Right lobe of liver (tissue), 6 donors: ENCODE measurements around the gene VAX1. TPM values are rescaled to one million over a fixed set of nuclear protein-coding genes. Genes with fewer than 3 reads are reported as not detected.
"Not testable (repeated sequence)": the region's sequence is repeated elsewhere in the genome, so short reads cannot be mapped to it uniquely, and the experiment has no call there.

ENCODE experiments used
- ATAC-seq, 4 donors: fragments of 200-7000 bp; cut with Tn5 transposase; one replicate each; pipeline ENCODE4 v1.9.1; 2020; ENCODE audit warnings: mild to moderate bottlenecking in 4 of 4, moderate library complexity in 4 of 4
- DNase-seq, 3 donors: peaks; one replicate each; pipeline ENCODE4 v3.0.0-alpha.2; 2020
- H3K27ac ChIP-seq, 3 donors: fragments of 200-600 bp; one replicate each; pipeline ENCODE4 v1.8.0; 2022
- H3K27me3 ChIP-seq, 2 donors: fragments of 200-600 bp; one replicate each; pipeline ENCODE4 v1.8.0; 2022
- H3K36me3 ChIP-seq, 4 donors: fragments of 200-600 bp; sonication (generic) in 1 of 4; one replicate each; pipeline versions ENCODE4 v1.5.1 to v1.8.0; 2017 to 2022; ENCODE audit warnings: control low read depth in 1 of 4
- H3K4me1 ChIP-seq, 4 donors: fragments of 200-600 bp; sonication (generic) in 1 of 4; one replicate each; pipeline versions ENCODE4 v1.5.1 to v1.8.0; 2017 to 2022; ENCODE audit warnings: control low read depth in 1 of 4
- H3K4me3 ChIP-seq, 3 donors: fragments of 200-600 bp; one replicate each; pipeline ENCODE4 v1.8.0; 2022
- H3K9me3 ChIP-seq, 4 donors: fragments of 200-600 bp; sonication (generic) in 1 of 4; one replicate each; pipeline versions ENCODE4 v1.5.1 to v1.8.0; 2017 to 2022; ENCODE audit warnings: control low read depth in 1 of 4
- POLR2A ChIP-seq: fragments of 450-650 bp; IDR thresholded peaks from one replicate; pipeline ENCODE4 v1.6.1; 2017; ENCODE audit warnings: antibody characterized with exemption, mild to moderate bottlenecking
- WGBS: methylation state at CpG from one replicate; pipeline ENCODE4 v1.1.6; 2018; ENCODE audit warnings: low coverage, low lambda C conversion rate; ENCODE audit not compliant: insufficient coverage; ENCODE audit errors: missing lambda C conversion rate; 5-methylcytosine and 5-hydroxymethylcytosine counted together
- intact Hi-C, 2 donors: fragments of 100-400 bp; cut with DNase I; formaldehyde crosslinking; loops; one replicate each; pipeline versions ENCODE4 v1.11.2 to v1.14.1; 2022
- long read RNA-seq: library from polyadenylated mRNA; unstranded; transcript quantifications from one replicate; pipeline ENCODE4 v2.0.0, GENCODE V29; 2019
- total RNA-seq, 6 experiments: library from RNA; depleted of rRNA in 2 of 6; stranded (reverse); fragments of >200 nt in 2 of 6; fragmentation: NEBNext Ultra II Directional in 3 of 6; extraction: Animal tissue kit (Norgen Biotek cat#: 25700) in 3 of 6; gene quantifications; one replicate each; pipeline versions ENCODE4 v1.1.0 to v1.2.4, GENCODE V29; 2016 to 2023
- TF ChIP-seq, protein P1 (sequence below), 4 donors: fragments of 200-600 bp in 3 of 4; fragments of 450-650 bp in 1 of 4; IDR thresholded peaks; one replicate each; pipeline versions ENCODE4 v1.5.1 to v1.8.0; 2016 to 2022; ENCODE audit warnings: antibody characterized with exemption in 4 of 4, mild to moderate bottlenecking in 2 of 4
- donor health status: DM: no; HTN: yes; CAD: no.
- donor health status: DM: no; HTN: no; CAD: no.
- donor health status: DM: no; HTN: no; CAD: no.
- donor health status: DM: no; HTN: yes; CAD: no.
- donor health status: DM: no; HTN: yes; CAD: no.

The VAX1 gene, protein sequence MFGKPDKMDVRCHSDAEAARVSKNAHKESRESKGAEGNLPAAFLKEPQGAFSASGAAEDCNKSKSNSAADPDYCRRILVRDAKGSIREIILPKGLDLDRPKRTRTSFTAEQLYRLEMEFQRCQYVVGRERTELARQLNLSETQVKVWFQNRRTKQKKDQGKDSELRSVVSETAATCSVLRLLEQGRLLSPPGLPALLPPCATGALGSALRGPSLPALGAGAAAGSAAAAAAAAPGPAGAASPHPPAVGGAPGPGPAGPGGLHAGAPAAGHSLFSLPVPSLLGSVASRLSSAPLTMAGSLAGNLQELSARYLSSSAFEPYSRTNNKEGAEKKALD
- not detected for total RNA-seq
- long read RNA-seq, result 0 reads

DNA sequence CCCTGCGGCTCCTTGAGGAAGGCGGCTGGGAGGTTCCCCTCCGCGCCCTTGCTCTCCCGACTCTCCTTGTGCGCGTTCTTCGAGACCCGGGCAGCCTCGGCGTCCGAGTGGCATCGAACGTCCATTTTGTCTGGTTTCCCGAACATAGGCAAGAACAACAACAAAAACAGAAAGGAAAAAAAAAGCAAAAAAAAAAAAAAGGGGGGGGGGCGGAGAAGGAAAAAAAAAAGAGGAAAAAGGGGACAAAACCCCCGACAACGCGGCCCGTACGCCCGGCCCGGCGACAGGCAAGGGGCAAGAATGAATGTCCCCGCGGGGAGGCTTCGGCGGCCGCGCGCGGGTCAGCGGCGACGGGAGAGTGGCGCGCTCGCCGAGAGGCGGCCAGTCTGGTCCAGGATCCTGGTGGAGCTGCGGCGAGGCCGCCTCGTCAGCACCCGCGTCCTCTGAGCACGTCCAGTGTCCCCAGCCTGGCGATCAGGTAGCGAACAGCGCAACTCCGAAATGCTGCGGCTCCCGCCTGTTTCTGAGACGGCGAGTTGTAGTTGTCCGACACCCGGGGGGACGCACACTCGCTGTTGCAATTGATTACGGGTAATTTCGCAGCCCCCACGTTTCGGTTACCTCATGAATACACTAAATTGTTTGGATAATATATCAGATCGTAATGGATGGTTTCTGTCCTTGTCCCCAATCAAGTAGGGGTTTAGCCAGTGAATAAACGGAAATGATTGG, at the start of gene VAX1:
VAX1 (minus strand) TSS at position 360 of the 732 bp plus-strand sequence; CDS start at position 146, 214 bp downstream.
- Histone ChIP-seq H3K9me3 (no peaks in the 10 kb centered on the region), H3K27ac (no peak within 1 kb of the TSS), H3K4me1 (peaks cover 0 to 22% (median 3%) of the 10 kb centered on the region in 4 donors), H3K27me3 (peaks cover 16 to 41% of the 10 kb centered on the region in 2 donors), H3K36me3 (no peaks in the 10 kb centered on the region), H3K4me3 (peak within 1 kb of the TSS in 1 of 3 donors; percentile 24)
- 7% methylated on average over 33 of the region's 65 CpGs for whole genome bisulfite sequencing
- intact Hi-C loops, result no loop called here
- TF ChIP-seq, protein P1, sequence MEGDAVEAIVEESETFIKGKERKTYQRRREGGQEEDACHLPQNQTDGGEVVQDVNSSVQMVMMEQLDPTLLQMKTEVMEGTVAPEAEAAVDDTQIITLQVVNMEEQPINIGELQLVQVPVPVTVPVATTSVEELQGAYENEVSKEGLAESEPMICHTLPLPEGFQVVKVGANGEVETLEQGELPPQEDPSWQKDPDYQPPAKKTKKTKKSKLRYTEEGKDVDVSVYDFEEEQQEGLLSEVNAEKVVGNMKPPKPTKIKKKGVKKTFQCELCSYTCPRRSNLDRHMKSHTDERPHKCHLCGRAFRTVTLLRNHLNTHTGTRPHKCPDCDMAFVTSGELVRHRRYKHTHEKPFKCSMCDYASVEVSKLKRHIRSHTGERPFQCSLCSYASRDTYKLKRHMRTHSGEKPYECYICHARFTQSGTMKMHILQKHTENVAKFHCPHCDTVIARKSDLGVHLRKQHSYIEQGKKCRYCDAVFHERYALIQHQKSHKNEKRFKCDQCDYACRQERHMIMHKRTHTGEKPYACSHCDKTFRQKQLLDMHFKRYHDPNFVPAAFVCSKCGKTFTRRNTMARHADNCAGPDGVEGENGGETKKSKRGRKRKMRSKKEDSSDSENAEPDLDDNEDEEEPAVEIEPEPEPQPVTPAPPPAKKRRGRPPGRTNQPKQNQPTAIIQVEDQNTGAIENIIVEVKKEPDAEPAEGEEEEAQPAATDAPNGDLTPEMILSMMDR (IDR thresholded peaks at IDR 0.05), result no peak
- no peak for TF ChIP-seq POLR2A
- peak in 2 of 4 donors; percentile 29 to 44 for ATAC-seq
- peak in 1 of 3 donors; percentile 51 for DNase-seq

DNA sequence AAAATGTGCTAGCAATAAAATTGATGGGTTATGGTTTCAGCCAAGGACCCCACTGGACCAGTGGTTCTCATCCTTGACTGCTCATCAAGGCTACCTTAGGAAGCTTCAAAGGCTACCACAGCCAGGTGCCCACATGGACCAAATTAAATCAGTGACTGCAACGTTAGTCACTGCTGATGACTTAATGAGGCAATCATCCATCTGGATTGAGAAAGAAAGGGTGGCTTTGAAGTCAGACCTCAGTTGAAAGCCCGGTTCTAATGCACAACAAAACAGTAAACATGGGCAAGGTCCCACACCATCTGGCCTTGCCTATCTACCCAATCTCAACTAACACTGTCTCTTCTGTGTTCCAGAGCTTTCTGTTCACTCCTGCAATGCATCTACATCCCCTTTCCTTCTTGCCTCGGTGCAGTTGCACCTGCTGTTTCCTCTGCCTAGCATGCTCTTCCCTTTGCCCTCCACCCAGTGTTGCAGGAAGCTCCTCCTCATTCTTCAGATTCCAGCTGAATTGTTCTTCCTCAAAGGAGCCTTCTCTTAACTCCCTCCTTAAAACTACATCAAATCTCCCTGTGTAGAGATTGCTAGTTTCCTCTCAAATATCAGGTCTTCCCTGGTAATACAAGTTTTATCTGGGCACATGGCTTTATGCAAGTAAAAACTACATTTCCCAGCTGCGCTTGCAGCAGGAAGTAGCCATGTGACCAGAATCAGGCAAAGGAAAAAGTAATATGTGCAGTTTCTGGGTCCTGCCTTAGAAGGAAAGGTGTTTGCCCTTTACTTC, 49.0 kb upstream of the VAX1 start:
- Histone ChIP-seq H3K9me3 (no peaks in the 10 kb centered on the region), H3K4me3 (no peak overlapping the region), H3K36me3 (no peaks in the 10 kb centered on the region), H3K27me3 (no peaks in the 10 kb centered on the region), H3K27ac (no peak overlapping the region), H3K4me1 (no peaks in the 10 kb centered on the region)
- TF ChIP-seq POLR2A, result no peak
- TF ChIP-seq, protein P1 (IDR thresholded peaks at IDR 0.05), result no peak
- intact Hi-C loops, result no loop called here
- DNase-seq (no peak), ATAC-seq (peak in 1 of 4 donors; percentile 62)
- 54% methylated on average over 4 of the region's 4 CpGs for WGBS

DNA sequence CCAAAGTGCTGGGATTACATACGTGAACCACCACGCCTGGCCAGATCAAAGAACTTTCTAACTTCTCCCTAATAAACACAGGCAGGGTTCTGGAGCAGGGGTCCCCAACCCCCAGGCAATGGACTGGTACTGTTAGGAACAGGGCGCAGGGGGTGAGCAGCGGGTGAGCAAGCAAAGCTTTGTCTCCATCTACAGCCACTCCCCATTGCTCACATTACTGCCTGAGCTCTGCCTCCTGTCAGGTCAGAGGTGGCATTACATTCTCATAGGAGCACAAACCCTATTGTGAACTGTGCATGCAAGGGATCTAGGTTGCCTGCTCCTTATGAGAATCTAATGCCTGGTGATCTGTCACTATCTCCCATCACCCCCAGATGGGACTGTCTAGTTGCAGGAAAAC, 47.7 kb upstream of the VAX1 start:
- WGBS, result 87% methylated on average over 2 of the region's 4 CpGs
- H3K4me1 ChIP-seq, ATAC-seq, intact Hi-C loops, H3K36me3 ChIP-seq, H3K27ac ChIP-seq, DNase-seq, H3K27me3 ChIP-seq, H3K9me3 ChIP-seq, H3K4me3 ChIP-seq: not testable (repeated sequence)

DNA sequence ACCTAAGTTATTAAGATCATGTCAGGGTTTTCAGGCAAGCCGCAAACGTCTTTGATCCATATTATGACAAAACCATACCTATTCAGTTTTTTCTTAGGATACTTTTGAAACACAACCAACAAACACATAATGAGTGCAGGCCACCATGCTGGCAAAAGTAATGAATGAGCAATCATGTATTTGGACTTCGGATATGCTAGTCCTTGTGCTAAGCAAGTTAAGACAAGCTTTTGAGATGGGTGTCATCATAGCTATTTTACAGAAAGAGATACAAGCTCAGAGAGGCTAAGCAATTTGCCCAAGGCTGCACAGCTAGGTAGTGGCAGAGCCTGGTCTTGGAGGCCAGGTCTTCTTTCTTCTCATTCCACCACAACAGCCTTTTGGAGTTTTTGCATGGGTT, 46.8 kb upstream of the VAX1 start:
- Histone ChIP-seq H3K4me1 (no peaks in the 10 kb centered on the region), H3K4me3 (no peak overlapping the region), H3K36me3 (no peaks in the 10 kb centered on the region), H3K9me3 (no peaks in the 10 kb centered on the region), H3K27me3 (no peaks in the 10 kb centered on the region), H3K27ac (no peak overlapping the region)
- WGBS, result 55% methylated on average over 3 of the region's 3 CpGs
- ATAC-seq (no peak), DNase-seq (no peak)
- intact Hi-C loops, result no loop called here
- no peak for TF ChIP-seq POLR2A
- TF ChIP-seq, protein P1 (IDR thresholded peaks at IDR 0.05), result no peak
